A549 treated with CpdA at 1 μM for 4 hours (cell line): ENCODE data around the gene UBE3C. TPM values are rescaled to one million over a fixed set of nuclear protein-coding genes. Genes with fewer than 3 reads are reported as not detected.

Experiments used
- total RNA-seq: library from RNA; stranded (reverse); fragments of 200-300 nt; extraction: Qiagen RNA extraction; gene quantifications from 5 replicates; pipeline ENCODE4 v1.2.3, GENCODE V29; 2022; ENCODE audit warnings: low read depth

Gene UBE3C
- 57.0 to 71.2 TPM (median 64.5 TPM) in 5 replicates for total RNA-seq

DNA sequence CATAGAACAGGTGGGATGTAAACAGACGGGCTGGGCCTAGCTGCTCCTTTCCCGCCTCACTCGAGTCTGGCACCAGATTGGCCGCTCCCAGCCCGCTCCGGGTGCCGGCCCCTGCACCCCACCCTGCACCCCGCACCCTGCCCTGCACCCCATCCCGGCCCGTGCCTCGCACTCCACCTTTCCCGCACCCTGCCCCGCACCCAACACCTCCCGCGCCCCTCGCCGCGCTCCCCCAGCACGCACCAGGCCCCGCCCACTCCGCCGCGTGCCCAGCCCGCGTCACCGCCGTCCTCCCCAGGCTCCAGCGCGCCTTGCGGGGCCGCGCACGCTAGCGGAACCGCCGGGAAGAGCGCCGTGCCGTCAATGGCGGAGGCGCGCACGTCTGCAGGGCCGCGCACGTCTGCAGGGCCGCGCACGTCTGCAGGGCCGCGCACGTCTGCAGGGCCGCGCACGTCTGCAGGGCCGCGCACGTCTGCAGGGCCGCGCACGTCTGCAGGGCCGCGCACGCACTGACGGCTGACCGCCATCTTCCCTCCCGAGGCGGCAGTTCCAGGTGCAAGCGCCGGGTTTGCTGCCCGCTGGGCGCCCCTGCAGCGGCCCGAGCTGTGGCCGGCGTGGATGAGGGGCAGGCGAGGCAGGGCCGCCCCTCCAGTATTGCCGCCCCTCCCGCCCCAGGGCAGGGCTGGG is at the start of gene UBE3C:
Gene UBE3C (plus strand): TSS at position 503 of the 687 bp plus-strand sequence. CDS start 347 bp downstream, outside the sequence.

Other genes starting within 250 kb of the UBE3C start
- 23.6 to 30.4 TPM (median 27.1 TPM) in 5 replicates for gene LMBR1, start 245.7 kb upstream of the UBE3C start, total RNA-seq
- gene NOM1, start 189.2 kb upstream of the UBE3C start, total RNA-seq = 16.5 to 20.6 TPM (median 17.0 TPM) in 5 replicates
- 5.0 to 6.5 TPM (median 5.9 TPM) in 5 replicates for gene MNX1, start 128.3 kb upstream of the UBE3C start, total RNA-seq
- 103 to 164 TPM (median 110 TPM) in 5 replicates for gene DNAJB6, start 198.1 kb downstream of the UBE3C start, total RNA-seq